ENCODE data around the gene SEPSECS. TPM values are rescaled to one million over a fixed set of nuclear protein-coding genes. Genes with fewer than 3 reads are reported as not detected.

Gene SEPSECS
- polyA plus RNA-seq, 1 donor: 21.9 TPM

DNA sequence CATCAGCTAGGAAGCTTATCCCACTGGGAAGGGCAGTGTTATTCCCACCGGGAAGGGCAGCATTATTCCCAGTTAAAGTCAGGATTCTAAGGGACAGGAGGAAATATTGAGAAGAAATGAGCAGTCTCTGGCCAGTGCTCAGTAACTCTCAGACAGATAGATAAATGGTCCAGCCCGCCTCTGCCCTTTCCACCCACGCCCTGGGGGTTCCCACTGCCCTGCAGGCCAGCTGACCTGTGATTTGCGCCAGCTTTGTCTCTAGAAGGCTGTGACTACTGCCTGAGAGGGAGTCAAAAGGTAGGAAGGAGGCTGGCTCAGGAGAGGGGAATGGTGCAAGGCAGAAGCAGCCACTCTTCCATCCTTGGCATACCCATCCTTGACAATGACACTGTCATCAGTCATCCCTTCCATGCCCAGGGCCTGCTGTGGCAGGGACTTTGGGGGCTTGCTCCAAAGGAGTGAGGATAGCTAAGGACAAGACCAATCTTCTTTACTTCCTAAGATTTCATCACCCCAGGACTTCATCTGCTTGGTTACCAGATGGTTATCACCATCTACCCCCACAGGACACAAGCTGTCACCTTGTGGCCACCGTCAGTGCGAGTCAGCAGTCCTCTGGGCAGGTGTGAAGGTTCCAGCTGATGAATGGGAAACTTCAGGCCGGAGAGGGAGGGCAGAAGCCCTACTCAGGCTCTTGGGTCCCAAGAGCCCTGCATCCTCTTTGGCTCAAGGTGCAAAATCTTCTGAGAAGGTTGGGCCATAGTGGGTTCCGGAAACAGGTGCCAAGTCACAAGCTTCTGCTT, 49.5 kb downstream of the SEPSECS start:
- no peak for DNase-seq

DNA sequence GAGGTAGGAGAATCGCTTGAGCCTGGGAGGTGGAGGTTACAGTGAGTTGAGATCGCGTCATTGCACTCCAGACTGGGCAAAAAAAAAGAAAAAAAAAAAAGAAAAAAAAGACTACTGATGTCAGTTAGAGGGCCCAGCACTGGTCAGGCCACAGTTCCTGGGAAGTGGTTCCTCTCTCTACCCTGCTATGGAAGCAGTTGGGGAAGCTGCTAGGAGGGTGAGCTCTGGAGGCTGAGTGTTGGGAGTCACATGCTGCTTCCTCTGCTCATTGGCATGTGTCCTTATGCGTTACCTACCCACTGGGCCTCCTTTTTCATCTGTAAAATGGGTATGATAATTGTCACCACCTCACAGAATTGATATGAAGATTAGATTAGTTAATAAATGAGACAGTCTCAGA, 50.7 kb downstream of the SEPSECS start:
- DNase-seq: no peak

DNA sequence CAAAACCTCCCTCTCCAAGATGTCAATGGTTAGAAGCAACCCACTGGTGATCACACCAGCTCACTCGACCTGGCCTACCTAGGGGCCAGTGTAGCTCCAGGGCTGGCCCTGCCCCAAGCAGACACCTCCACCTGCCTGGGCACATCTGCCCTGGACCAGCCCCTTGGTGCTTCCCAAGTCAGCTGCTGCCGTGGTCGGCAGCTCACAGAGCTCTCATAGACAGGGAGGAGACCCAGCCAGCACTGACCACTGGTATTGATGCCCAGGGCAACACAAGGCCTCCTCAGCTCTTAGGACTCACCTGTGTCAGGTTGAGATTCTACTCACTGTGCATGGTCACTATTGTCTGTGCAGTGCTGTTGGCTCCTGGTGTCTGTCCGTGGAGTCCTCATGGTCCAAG, 51.7 kb downstream of the SEPSECS start:
- DNase-seq: no peak

DNA sequence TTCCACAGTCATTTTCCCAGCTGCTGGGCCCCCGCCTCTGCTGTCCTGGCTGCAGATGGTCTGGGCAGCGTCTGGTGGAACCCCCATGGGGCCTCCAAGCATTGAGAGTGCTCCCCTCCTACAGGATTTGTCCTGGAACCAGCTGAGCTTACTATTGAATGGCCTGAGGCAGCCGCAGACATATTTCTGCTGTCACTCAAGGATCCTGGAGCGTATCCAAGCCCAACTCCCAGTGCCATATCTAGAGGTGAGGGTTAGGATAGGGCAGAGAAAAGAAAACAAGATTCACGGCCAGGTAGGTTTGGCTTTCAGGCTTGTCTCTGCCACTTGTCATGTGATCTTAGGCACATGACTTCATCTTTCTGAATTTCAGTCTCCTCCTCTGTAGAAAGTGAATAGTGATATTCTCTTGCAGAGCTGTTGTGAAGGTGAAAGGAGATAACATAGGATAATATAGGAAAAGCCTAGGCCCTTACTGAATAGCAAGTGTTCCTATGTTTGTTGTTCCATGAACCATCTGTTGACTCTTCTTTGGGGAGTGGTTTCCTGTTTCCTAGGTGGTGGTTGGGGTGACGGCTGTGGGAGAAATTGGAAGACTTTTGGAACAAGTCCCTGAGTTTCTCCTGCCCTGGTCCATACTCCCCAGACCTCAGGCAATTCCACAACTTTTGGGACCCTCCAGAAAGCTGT, 52.3 kb downstream of the SEPSECS start:
- no peak for DNase-seq

DNA sequence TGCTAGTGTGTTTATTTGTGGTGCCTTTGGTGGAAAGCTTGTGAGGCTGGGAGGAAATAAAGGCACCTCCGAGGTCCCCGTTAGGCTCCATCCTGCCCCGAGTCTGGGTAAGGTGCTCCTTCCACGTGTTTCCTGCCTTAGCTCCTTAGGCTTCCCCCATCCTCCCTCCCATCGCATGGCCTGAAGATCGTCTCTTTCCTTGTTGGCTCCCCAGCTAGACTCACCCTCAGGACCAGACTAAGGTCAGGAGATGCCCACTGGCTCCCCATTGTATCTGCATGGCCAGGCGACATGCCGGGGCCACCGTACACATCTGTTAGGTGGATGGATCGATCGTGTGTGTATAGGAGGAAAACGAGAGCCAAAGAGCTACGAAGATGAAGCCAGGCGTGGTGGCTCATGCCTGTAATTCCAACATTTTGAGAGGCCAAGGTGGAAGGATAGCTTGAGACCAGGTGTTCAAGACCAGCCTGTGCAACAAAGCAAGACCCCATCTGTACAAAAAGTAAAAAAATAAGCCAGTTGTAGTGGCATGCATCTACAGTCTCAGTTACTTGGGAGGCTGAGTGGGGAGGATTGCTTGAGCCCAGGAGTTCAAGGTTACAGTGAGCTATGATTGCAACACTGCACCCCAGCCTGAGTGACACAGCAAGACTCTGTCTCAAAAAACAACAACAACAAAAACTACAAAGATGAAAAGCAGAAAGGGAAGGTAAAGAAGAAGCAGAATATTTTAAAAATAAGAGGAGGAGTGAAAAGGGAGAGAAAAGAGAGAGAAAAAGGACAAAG, 53.7 kb downstream of the SEPSECS start:
- DNase-seq: no peak

DNA sequence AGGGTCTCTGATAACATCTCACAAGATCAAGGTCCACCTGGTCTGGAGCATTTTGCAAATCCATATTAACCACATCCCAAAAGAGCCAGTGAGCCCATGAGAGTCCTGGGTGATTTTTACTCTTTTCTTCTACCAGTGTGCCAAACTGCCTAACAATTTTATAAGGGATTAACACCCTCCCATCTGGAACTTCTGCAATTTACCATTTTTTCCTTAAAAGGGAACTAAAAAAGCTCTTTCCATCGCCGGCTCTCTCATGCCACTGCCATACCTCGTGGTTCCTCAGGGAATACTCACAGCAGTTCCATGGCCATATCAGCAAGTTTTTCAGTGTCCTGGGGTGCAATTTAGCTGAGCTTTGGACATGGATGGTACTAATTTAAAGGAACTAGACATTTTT, 55.7 kb downstream of the SEPSECS start:
- DNase-seq: no peak

DNA sequence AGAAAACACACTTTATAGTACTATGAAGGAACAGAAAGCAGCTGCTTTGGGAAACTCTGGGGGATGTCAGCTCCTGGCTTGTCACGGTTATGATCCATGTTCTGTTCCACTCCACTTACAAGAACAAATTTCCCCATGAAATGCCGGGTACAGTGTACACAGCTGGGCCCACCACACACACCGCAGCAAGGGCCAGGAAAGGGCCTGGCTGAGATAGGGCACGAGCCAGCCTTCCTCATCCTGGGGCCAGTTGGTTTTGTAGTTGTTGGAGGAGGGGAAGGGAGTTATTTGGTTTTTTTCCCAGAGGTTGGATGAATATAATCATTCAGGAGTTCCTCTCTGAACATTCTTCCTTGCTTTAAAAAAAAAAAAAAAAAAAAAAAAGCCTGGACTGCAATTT, 56.8 kb downstream of the SEPSECS start:
- DNase-seq: no peak

DNA sequence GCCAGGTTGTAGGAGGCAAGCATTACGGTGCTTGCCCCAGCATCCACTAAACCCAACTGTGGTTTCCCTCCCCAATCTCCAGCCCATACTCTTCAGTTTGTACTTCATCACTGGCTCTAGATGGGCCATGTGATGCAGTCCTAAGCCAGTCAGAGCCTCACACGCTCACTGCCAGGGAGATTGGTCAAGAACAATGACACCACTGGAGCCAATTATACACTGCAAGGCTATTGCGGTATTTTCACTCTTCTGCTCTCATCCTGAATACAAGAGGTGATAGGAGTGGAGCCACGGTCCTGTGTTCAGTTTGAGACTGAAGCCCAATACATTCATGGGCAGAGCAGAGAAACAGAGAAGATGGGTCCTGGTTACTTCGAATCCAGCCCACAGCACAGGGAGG, 58.4 kb downstream of the SEPSECS start:
- no peak for DNase-seq

DNA sequence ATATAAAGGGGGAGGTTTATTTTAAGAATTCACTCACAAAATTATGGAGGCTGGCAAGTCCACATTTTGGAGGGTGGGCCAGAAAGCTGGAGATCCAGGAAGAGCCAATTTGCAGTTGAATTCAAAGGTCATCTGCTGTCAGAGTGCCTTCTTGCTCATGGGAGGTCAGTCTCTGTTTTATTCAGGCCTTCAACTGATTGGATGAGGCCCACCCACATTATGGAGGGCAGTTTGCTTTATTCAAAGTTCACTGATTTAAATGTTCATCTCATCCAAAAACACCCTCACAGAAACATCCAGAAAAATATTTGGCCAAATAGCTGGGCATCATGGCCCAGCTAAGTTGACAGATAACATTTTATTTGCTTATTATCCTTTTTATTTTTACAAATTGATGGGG, 59.5 kb downstream of the SEPSECS start:
- DNase-seq: no peak

DNA sequence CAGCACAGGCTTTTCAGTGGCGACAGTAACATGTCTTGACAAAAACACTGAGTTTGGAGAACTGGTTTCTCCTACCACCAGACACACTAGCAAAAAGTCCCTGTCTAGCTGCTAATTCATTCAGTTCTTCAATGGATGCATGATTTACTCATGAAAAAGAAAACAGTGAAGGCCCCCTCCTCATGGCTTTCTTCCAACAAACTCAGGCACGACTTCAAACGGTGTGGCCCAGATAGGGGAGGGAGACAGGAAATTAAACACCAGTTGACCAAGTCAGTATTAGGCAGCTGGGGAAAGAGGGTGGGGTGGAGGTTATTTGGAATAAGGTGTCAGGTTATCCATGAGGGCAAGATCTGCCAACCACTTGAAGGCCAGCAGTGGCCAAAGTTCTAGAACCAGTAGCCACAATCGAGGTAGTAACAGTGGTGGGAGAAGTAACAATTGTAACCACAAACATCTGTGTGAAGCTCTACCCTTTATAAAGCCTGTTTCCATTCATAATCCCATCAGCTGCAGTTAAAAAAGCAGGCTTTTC, 60.2 kb downstream of the SEPSECS start:
- no peak for DNase-seq

DNA sequence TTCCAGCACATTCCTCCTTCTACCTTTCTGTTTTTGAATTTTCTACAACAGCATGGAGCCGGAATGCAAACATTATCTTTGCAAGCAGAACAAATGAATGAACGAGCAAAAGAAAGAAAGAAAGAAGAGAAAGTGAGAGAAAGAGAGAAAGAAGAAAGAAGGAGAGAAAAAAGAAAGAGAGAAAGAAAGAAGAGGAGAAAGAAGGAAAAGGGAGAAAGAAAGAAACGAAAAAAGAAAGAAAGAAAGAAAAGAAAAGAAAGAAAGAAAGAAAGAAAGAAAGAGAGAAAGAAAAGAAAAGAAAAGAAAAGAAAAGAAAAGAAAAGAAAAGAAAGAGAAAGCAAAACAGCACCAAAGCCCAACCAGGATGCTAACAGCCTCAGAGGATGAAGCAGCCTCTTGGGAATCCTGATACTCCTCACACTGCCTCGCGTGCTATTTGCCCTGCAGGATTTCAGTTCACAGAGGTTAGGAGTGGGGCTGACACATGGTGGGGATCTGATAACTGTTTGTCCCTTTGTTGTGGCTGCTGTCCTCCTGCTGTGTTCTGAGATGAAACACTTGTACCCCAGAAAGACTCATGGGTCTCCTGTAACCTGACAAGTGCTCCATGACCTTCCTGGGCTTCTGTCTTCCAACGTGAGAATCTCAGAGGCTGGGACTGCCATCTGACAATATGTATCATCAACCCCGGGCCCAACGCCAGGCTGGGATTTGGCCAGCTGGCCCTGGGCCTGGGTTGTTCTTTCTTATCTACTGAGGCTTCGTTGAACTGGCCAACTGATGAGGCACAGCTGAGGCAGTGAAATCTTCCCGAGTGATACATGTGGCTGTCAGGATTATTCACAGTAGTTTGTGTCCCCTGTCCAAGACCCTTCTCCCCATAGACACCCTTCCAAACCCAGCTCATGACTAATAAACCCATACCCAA, 61.0 kb downstream of the SEPSECS start:
- no peak for DNase-seq

DNA sequence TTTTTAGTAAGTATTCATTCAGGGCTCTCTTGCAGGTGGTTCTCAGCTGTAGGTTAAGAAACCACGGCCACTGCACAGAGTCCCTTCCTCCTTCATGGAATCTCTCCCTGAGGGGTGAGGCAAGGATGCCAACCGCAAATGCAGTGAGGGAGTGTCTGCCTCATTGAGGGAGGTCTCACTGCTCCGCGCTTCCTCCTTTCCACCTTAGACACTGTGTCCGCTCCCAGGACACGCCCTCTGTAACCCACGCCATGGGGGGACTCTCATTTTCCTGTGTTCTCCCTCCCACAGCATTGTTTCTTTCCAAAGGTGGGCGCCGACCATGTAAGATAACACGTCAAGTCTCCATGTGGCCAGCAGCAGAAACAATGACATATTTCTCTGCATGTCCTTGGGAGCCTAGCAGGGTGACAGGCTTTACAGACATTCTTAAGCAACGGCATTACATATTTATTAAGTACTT, 63.2 kb downstream of the SEPSECS start:
- DNase-seq: no peak

DNA sequence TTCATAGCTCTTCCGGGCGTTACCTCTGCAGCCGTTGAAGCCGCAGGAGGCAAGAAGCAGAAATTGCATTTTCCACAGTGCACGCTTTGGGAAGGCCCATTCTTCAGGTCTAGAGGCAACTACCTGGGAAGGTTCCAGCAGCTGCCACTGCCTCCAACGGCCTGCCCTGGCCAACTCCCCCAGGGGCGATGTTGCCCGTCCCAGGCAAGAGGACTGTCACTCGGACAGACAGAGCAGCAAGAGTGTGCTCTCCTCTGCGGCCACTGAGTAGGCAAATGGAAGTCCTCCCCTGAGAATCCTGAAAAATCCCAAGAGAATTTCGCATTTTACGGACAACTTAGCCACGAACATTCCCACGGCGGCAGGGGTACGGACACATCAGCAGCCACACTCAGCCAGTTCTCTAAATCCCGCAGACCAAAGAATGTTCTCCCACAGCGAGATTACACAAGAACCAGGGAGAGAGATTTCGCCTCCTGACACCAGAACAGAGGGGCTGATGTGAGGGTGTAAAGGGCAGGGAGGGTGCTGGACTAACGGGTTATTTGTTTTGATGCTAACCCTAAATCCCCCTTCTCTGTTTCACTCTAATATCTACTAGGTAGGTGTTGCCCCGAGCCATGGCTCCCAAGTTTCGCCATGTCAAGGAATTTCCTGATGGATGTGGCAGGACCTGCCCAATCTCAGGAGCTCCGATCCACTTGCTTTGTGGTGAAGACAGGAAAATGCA, 63.8 kb downstream of the SEPSECS start:
- DNase-seq: no peak

DNA sequence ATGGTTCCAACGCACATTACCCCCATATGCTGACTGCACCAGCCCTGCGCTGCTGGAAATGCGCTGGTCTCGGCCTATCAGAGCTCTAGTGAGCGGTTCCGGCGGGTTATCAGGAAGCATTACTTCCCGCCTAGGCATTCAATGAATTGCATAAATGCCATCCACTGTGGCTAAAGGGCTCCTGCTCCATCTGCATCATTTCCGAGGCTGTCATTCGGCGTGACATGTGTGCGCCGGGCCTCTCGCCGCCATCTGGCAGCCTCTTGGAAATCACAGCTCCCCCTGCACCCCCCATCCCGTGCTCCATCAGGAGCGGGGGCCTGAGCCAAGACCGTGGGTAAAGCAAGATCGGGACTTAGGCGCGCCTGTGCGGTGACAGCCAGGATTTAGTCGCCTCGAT, 64.4 kb downstream of the SEPSECS start:
- no peak for DNase-seq

DNA sequence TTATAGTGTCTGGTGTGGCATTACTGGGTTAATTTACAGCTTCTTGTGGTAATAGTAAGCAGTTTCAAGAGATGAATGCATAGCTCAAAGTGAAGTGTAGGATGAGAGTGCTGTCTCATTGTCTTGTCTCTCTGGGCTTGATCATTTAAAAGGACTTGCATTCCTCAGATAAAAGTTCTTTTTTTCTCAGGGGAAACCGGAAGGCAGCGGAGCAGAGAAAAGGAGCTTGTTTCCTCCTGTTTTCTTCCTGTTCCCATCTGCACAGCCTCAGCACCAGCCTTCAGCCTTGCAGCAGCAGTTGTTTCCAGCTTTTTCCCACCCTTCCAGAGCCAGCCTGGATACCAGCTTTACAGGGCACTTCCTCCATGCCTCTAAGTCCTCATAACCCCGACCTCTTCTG, 68.1 kb downstream of the SEPSECS start:
- no peak for DNase-seq

DNA sequence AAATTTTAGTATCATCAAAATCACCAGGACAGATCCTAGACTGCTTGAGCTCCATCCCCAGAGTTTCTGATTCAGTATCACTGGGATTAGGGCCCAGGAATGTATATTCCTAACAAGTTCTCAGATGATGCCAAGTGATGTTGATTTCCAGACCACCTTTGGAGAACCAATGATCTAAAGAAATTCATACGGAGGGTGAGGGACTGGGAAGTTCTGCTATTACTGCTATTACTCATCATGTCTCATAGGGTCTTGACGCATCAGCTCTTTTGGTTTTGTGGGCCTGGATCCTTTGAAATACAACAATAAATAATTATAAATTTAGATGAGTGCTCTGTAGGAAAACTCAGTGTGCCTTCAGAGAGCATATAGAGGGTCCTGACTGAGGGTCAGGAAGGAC, 69.7 kb downstream of the SEPSECS start:
- no peak for DNase-seq

DNA sequence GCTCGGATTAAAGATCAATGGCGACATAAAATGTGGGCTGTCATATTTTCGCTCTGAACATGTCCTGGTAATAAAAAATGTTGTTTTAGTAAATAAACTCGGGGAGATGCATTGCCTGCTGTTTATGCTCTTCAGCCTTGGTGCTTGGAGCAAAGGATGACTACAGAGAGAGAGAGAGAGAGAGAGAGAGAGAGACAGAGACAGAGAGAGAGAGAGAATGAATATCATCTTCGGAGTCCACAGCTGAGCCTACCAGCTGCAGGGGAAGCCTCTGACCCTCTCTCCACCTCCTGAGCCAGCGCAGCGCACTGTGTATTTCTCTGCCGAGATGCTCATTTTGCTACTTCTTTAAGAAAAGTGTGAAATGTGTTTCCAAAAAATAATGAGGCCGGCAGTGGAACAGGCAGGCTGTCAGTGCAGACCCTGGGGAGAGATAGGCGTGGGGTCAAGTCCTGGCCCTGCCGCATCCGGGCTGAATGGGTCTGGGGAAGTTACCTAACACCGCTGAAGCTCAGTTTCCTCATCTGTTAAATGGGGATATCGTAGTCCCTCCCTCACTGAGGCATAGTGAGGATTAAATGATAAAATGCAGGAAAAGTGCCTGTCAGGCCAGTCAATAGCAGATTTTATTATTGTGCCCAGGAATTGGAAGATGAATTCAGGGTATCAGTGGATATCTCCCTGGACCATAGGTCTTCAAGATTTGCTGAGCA, 71.0 kb downstream of the SEPSECS start:
- DNase-seq: no peak

DNA sequence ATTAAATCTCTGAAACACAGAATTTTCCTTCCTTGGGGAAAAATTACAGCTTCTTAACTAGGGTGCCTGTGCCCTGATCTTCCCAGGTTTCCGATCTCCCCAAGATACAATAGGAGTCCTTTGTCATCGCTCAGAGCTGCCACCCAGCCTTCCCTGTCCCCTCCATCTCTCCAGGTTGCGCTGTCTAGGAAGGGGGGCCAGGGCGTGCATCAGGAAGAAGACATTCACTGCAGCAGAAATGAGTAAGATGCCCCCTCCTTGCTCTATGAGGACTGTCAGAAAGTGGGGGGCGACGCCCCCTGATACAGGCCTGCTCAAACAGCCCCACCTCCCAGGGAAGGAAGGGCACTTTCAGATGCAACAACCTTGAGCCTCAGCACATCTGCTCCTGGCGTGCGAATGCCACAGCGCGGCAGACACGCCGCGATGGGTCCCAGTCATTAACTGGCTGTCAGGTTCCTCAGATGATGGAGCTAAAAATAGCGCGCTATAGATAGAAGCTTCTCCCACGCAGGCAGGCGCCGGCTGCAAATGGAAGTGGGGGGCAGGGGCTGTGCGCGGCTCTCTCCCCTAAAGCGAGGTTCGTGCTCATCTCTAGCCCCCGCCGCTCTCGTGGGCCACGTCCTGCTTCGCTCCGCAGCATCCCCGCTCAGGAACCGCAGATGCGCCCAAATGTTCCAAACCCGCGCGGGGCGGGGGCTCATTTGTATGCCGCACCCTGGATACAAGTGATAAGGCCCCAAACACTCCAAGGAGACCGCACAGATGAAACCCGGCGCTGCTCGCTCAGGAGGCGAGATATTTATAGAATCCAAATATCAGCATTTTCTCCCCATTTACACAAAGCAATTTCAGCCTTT, 71.9 kb downstream of the SEPSECS start:
- no peak for DNase-seq

DNA sequence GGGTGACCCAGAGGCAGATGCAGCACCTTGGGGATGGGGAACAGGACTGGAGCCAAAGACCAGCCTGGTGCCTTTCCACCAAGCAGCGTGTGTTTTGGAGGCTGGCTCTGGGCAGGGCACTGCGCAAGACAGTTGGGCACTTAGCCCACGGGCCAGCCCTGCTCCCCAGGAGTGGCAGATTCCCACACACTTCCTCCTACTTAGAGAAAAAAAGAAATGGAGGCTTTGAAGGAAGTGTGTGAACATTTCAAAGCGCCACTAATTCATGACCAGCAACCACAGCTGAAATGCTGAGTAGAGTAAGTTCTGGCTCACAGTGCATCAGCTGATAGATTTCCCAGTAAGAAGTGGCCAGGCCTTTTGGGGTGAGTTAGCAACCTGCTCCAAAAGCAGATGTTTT, 74.6 kb downstream of the SEPSECS start:
- DNase-seq: no peak

All from left kidney (tissue), 2 donors.